HEK293T (cell line): Measurements from ENCODE around the gene NDUFB5.

Experiments used
- BHLHE40 ChIP-seq: fragments of 450-650 bp; IDR thresholded peaks from 2 replicates; pipeline ENCODE4 v1.6.1; 2016; ENCODE audit warnings: mild to moderate bottlenecking, moderate library complexity, borderline replicate concordance
- ELF4 ChIP-seq: fragments of 450-650 bp; IDR thresholded peaks from 2 replicates; pipeline ENCODE4 v1.6.1; 2017; ENCODE audit warnings: antibody characterized with exemption
- PKNOX1 ChIP-seq: fragments of 450-650 bp; IDR thresholded peaks from 2 replicates; pipeline ENCODE4 v1.6.1; 2016
- SP1 ChIP-seq: fragments of 450-650 bp; IDR thresholded peaks from 2 replicates; pipeline ENCODE4 v1.6.1; 2017
- SUZ12 ChIP-seq: fragments of 450-650 bp; IDR thresholded peaks from 2 replicates; pipeline ENCODE4 v1.6.1; 2016; ENCODE audit warnings: mild to moderate bottlenecking
- ZNF384 ChIP-seq: fragments of 450-650 bp; IDR thresholded peaks from 2 replicates; pipeline ENCODE4 v1.6.1; 2016

DNA sequence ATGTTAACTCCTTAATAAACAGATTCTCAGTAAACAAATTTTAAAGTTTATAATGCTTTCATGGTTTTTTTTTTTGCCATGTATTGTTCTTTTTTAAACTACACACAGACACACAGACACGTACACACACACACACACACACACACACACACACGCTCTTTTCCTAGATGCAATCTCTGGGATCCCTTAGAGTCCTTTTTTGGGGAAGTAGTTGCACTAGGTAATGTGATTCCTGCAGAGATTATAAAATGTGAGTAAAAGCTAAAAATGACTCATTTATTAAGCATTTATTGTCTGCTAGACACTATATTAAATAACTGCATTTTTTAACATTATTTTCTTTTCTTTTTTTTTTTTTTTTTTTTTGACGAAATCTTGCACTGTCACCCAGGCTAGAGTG lies 19.9 kb downstream of the NDUFB5 start:
- TF ChIP-seq SUZ12: no peak
- TF ChIP-seq BHLHE40: no peak
- no peak for TF ChIP-seq SP1
- no peak for TF ChIP-seq PKNOX1
- no peak for TF ChIP-seq ELF4
- no peak for TF ChIP-seq ZNF384
